A673 (cell line): ENCODE results near the gene DEFB127. TPM values are rescaled to one million over a fixed set of nuclear protein-coding genes. Genes with fewer than 3 reads are reported as not detected.

Experiments
- BruUV-seq: library from RNA; stranded (reverse); fragments of 400-500 nt; replicated peaks from 2 replicates; lab custom pipeline; 2021; lab: Mats Ljungman, UMichigan
- CTCF ChIA-PET: fragments of 300-600 bp; sonication (Branson Sonifier 250); formaldehyde crosslinking; loops from one replicate; lab custom pipeline; 2022; ENCODE audit warnings: antibody characterized with exemption; lab: Charles Lee
- POLR2A ChIA-PET: fragments of 300-600 bp; sonication (Branson Sonifier 250); formaldehyde crosslinking; loops from one replicate; lab custom pipeline; 2022; ENCODE audit warnings: antibody characterized with exemption; ENCODE audit not compliant: low non-redundant PET; lab: Charles Lee
- DNase-seq: peaks from one replicate; pipeline ENCODE4 v3.0.0-alpha.2; 2015; ENCODE audit warnings: low spot score
- H3K27ac ChIP-seq: fragments of 200-600 bp; sonication (generic); 2 replicates; pipeline ENCODE4 v1.5.1; 2016; ENCODE audit warnings: mixed run types, low read depth, mild to moderate bottlenecking, mixed read lengths, antibody characterized with exemption, low read length; ENCODE audit not compliant: poor library complexity, severe bottlenecking
- H3K27me3 ChIP-seq: fragments of 200-600 bp; sonication (generic); replicated peaks from 2 replicates; pipeline ENCODE4 v1.6.1; 2017; ENCODE audit warnings: mixed run types, low read depth, mild to moderate bottlenecking, mixed read lengths, antibody characterized with exemption, low read length; ENCODE audit not compliant: insufficient read depth, poor library complexity
- H3K36me3 ChIP-seq: fragments of 200-600 bp; sonication (generic); 2 replicates; pipeline ENCODE4 v1.6.1; 2016; ENCODE audit warnings: mixed run types, mild to moderate bottlenecking, mixed read lengths, antibody characterized with exemption, low read length; ENCODE audit not compliant: insufficient read depth, poor library complexity, severe bottlenecking
- H3K4me1 ChIP-seq: fragments of 200-600 bp; sonication (generic); 2 replicates; pipeline ENCODE4 v1.6.1; 2017; ENCODE audit warnings: mixed run types, mild to moderate bottlenecking, mixed read lengths, antibody characterized with exemption, low read length; ENCODE audit not compliant: insufficient read depth, poor library complexity, severe bottlenecking
- H3K4me3 ChIP-seq: fragments of 200-600 bp; sonication (generic); 2 replicates; pipeline ENCODE4 v1.5.1; 2016; ENCODE audit warnings: low read depth, mixed run types, mild to moderate bottlenecking, mixed read lengths, low read length; ENCODE audit not compliant: poor library complexity, severe bottlenecking
- H3K9me3 ChIP-seq: fragments of 200-600 bp; sonication (generic); 2 replicates; pipeline ENCODE4 v1.6.1; 2016; ENCODE audit warnings: mixed run types, low read depth, mild to moderate bottlenecking, mixed read lengths, antibody characterized with exemption, low read length; ENCODE audit not compliant: poor library complexity, severe bottlenecking
- CTCF ChIP-seq: fragments of 300-800, 200-600 bp; sonication (generic); conservative IDR thresholded peaks from 2 replicates; pipeline ENCODE4 v1.5.1; 2017; ENCODE audit warnings: low read depth, mild to moderate bottlenecking, antibody characterized with exemption, low read length, moderate library complexity, mixed read lengths
- EZH2 ChIP-seq: fragments of 200-600 bp; sonication (generic); IDR thresholded peaks from 2 replicates; pipeline ENCODE4 v1.6.1; 2017; ENCODE audit warnings: borderline replicate concordance, low read depth, mild to moderate bottlenecking, mixed read lengths, antibody characterized with exemption, low read length; ENCODE audit not compliant: poor library complexity, severe bottlenecking
- intact Hi-C: fragments of 100-400 bp; cut with micrococcal nuclease; formaldehyde crosslinking; loops from one replicate; pipeline ENCODE4 v1.10.0; 2022; ENCODE audit not compliant: unreplicated experiment
- total RNA-seq: library from RNA; stranded (reverse); gene quantifications from 2 replicates; pipeline ENCODE4 v1.2.3, GENCODE V29; 2021

The DEFB127 gene
- total RNA-seq, 1 experiment from 2014 or later = not detected

GRCh38 chr20:184288-184687, 27.0 kb downstream of the DEFB127 start:
- DNase-seq = no peak
- Histone ChIP-seq H3K4me3 (no peak overlapping the region), H3K27me3 (peaks cover 39% of the 10 kb centered on the region), H3K9me3 (no peaks in the 10 kb centered on the region), H3K27ac (no peak overlapping the region), H3K36me3 (no peaks in the 10 kb centered on the region), H3K4me1 (no peaks in the 10 kb centered on the region)
- POLR2A ChIA-PET = no interaction called here
- intact Hi-C loops = no loop called here
- no peak for TF ChIP-seq CTCF
- no peak for TF ChIP-seq EZH2
- CTCF ChIA-PET = no interaction called here
- no TSS peak for BruUV-seq

- Histone ChIP-seq H3K36me3 (no peaks in the 10 kb centered on the region), H3K4me1 (no peaks in the 10 kb centered on the region), H3K4me3 (no peak overlapping the region), H3K9me3 (peaks cover 4% of the 10 kb centered on the region), H3K27me3 (peaks cover 28% of the 10 kb centered on the region), H3K27ac (no peak overlapping the region)
- ChIA-PET POLR2A (no interaction called here), CTCF (no interaction called here)
- no peak for TF ChIP-seq EZH2
- no peak for TF ChIP-seq CTCF
- intact Hi-C loops = no loop called here
- no peak for DNase-seq
- BruUV-seq = no TSS peak
Observed at GRCh38 chr20:187733-188132, 30.5 kb downstream of the DEFB127 start.

GRCh38 chr20:189611-190010, 32.4 kb downstream of the DEFB127 start, which contains the start of gene DEFB128:
Gene DEFB128, minus strand, starts transcription at chr20:189711. Its CDS starts 88 bp downstream, at chr20:189623.
- Histone ChIP-seq H3K4me3 (no peak within 1 kb of the TSS), H3K4me1 (no peaks in the 10 kb centered on the region), H3K36me3 (no peaks in the 10 kb centered on the region), H3K9me3 (peaks cover 4% of the 10 kb centered on the region), H3K27ac (no peak within 1 kb of the TSS), H3K27me3 (peaks cover 12% of the 10 kb centered on the region)
- DNase-seq = no peak
- no TSS peak for BruUV-seq
- TF ChIP-seq CTCF (no peak), EZH2 (no peak)
- ChIA-PET CTCF (no interaction called here), POLR2A (no interaction called here)
- intact Hi-C loops = no loop called here
